ENCODE results near the gene POLDIP3.

The POLDIP3 gene

DNA sequence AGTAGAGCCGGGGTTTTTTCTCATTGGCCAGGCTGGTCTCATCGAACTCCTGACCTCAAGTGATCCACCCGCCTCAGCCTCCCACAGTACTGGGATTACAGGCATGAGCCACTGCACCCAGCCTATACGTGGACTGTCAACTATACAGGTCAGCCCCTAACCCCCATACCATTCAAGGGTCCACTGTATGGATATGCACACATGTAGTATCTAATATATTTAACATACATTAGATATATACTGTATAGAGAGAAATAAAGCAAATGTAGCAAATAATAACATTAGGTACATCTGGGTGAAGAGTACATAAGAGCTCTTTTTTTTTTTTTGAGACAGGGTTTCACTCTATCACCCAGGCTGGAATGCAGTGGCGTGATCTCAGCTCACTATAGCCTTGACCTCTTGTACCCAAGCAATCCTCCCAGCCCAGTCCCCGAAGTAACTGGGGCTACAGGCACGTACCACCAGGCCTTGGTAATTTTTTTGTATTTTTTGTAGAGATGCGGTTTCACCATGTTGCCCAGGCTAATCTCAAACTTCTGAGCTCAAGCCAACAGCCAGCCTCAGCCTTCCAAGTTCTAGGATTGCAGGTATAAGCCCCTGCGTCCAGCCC is 27.2 kb upstream of the POLDIP3 start:
- no peak for DNase-seq (ENCODE audit: low spot score)

DNA sequence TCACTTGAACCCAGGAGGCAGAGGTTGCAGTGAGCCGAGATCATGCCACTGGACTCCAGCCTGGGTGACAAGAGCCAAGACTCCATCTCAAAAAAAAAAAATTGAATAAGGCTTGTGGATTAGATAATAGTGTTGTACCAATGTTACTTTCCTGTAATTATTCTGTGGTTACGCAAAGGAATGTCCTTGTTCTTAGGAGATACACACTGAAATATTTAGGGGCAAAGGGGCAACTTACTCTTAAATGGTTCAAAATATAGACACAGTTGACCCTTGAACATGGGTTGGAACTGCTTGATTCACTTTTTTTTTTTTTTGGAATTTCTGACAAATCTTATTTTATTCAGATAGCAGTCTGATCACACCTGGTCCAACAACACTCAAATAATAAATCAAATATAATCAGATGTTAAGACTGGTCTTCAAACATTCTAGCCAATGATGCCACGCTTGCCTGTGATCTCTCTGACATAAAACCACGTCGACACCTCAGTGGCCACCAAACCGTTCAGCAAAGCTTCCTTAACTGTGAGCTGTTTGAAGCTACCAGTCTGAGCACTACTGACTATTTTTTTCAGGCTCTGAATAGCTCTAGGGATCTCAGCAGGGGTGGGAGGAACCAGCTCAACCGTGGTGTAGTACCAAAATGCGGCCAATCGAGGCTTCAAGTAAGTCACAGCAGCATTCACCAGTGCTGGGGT is 25.0 kb upstream of the POLDIP3 start:
- no peak for DNase-seq (ENCODE audit: low spot score)

DNA sequence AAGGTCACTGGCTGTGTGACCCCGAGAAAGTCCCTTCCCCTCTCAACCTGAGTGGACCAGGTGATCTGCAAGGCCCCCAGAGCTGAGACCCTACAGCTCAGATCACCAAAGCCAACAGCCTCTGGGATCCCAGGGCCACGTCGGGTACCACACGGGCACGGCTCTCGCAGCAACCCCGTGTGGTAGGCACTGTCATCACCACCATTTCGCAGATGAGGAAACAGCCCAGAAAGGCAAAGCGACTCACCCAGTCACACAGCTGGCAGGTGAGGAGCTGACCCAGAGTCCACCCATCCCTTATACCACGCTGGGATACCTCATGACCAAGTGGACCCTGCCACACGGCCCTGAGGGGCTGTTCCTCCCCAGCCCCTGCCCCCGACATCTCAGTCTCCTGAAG is 22.9 kb upstream of the POLDIP3 start:
- DNase-seq (ENCODE audit: low spot score), result no peak

DNA sequence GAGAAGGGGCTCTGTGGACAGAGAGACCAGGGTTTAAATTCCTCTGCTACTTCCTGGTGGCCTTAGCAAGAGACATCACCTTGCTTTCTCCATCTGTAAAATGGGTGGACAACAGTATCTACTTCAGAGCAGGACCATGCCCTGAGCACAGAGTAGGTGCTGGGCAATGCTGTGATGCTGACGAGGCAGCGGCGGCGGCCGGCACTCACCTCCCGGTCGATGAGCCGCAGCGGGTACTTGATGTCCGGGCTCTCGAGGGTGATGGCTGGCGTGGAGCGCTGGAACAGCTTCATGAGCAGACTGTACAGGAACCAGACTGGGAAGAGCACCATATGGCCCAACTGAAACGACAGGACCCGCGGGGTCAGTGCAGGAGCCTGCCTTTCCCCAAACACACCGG is 21.8 kb upstream of the POLDIP3 start:
- no peak for DNase-seq (ENCODE audit: low spot score)

DNA sequence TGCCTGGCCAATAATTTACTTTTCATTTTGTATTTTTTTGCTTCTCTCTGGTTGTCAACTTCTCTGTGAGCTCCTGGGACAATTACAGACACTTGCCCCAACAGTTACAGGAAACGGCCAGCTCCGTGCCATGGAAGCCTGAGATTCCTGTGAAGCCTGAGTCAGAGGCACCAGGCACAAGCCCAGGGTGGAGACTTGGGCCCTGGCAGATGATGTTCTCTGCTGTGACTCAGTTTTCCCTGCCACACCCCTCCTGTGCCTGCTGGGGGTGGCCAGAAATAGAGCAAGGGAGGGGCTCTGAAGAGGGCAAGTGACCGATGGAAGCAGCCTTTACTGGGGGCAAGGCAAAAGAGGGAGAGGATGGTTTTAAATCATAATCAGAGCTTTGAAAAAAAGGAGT is 20.8 kb upstream of the POLDIP3 start:
- DNase-seq (ENCODE audit: low spot score), result no peak

DNA sequence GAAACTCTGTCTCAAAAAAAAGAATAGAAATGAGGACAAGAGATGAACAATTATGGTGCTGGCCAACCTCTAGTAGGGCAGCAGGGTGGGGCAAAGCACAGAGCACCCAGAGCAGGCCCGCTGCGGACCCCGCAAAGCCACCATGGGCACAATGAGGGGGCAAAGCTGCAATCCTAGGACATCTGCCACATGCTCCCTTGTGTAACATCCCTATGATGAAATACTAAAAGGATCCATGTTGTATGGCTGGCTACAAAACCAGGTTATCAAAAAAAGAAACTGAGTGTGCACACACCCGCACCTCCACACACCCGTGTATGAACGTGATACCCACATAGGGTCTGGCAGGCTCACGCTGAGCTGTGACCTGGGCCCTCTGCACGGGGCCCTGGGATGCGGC is 18.3 kb upstream of the POLDIP3 start:
- DNase-seq (ENCODE audit: low spot score), result no peak

DNA sequence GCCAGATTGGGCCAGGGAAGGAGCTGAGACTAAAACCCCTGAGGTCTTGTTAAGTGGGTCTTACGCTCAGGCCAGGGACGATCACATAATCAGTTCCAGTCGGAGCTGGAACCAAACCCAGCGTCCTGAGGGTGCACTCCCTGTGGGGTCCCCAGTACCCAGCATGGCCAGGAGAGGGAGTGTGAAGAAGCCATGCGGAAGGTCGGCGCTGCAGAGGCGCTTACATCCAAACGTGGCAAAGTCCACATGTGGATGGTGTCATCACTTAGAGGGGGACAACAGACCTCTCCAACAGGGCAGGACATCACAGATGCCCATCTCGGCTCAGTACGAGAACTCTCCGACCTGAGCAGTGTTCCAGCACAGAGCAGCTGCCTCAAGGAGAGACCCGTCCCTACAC is 17.4 kb upstream of the POLDIP3 start:
- DNase-seq (ENCODE audit: low spot score), result no peak

DNA sequence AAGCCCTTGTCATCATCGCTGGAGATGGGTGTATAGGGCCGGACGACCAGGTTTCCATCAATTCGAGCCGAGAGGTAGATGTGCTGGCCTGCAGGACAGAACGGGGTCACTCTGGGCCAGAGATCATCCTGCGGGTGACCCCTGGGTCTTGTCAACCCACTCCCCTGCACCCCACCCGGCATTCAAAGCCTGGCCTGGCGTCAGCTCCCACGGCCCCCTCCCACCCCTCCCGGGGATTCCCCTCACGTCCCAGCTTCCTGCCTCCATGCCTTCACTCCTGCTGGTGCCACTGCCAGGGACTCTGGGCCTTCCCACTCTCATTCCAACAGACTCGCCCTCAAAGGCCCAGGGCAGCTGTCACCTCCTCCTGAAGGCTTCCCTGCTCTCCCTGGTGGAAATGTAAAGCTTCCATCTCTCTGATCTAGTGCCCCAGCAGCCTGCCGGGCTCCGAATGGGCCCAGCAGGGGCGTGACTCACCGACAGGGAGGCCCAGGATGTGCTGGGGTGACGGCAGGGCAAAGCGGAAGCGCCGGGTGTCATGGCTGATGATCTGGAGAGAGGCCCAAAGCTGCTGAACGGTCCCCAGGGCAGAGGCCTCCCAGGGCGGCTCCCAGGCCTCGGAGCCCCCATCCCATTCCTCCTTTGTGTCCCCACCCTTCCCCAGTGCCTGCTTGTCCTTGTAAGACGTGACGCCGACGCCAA is 16.4 kb upstream of the POLDIP3 start:
- DNase-seq (ENCODE audit: low spot score), result no peak

DNA sequence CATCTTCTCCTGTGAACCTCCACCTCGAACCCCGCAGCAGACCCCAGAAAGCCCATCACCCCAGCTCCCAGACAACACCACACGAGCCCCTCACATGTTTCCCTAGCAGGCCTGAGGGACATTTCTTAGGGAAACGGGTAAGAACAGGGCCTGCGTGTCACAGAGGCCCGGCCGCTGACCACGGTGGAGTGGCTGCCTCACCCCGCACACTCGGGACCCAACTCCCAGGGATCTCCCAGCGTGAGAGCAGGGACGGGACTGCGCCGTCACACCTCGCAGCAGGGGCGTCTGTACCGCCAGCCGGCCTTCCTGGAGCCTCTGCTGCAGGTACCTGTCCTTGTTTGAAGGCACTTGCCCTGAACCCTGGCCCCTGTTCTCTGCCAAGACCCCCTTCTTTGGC is 15.5 kb upstream of the POLDIP3 start:
- no peak for DNase-seq (ENCODE audit: low spot score)

DNA sequence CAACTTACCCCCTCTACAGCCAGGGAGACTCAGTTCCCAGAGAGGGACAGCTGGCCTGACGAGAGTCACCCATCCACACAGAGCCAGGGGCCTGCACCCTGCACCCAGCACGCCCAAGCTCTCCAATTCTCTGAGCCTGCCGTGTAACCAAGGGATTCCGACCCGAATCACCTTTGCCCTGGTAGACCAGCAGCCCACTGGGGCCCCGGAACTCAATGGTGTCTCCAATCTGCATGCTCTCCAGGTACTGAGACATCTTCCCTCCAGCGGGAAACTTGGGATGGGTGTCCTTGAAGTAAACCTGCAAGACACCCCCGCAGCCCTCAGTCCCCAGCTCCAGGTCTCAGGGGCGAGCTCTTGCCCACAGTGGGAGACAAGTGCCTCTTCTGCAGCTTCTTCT is 13.3 kb upstream of the POLDIP3 start:
- DNase-seq (ENCODE audit: low spot score), result no peak

DNA sequence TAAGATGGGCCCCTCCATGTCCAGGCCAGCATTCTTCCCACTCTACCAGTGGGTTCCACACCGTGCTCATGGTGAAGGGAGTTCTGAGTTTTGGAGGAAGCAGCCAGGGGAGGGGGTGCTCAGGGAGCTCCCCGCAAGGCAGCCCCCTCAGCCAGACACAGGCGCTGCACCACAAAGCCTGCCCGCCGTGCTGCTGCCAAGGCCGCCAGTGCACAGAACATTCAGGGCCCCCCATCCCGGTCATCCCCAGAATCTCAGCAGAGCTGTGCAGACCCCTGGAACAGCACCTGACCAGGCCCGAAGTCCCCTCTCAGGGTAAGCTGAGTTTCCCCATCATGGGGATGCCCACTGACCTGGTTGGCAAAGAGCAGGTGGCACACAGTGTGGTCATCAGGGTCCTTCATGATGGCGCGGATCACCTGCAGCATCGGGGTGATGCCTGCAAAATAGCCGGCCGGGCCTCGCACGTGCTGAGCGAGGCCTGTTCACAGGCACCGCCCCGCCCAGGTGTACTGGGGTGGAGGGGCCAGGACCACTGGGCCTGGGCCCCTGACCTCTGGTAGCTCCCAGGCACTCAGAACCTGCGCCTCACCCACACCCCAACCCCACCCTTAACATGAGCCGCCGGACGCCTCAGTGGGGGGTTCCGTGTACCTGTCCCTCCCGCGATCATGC is 12.4 kb upstream of the POLDIP3 start:
- DNase-seq (ENCODE audit: low spot score), result no peak

DNA sequence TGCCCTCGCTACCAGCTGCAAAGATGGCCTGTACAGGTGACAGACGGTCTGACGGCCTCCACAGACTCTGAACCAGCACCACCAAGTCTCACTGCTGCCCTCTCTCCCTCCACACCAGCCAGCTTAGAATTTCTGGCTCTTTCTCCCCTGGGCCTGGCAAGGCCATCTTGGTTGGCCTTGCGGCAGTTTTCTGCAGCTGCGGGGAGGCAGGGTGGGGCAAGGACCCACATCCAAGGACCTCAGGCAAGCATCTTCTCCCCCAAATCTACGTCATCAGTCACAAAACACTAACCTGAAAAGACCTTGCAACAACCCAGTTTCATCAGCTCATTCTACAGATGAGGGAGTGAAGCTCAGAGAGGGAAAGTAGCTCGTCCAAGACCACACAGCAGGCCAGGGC is 11.7 kb upstream of the POLDIP3 start:
- no peak for DNase-seq (ENCODE audit: low spot score)

DNA sequence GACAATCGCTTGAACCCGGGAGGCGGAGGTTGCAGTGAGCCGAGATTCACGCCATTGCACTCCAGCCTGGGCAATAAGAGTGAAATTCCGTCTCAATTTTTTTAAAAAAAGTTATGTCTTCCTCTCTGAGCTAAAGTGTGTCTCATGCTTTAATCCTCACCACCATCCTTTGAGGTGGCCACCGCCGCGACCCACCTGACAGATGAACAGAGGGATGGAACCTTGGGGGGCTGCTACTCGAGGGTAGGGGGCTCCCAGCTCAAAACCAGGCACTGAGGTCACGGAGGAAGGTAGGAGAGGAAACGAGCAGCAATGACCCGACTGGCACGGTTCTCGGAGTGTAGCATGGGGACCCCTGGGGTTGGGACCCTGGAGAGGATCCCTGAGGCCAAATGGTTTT is 10.7 kb upstream of the POLDIP3 start:
- no peak for DNase-seq (ENCODE audit: low spot score)

DNA sequence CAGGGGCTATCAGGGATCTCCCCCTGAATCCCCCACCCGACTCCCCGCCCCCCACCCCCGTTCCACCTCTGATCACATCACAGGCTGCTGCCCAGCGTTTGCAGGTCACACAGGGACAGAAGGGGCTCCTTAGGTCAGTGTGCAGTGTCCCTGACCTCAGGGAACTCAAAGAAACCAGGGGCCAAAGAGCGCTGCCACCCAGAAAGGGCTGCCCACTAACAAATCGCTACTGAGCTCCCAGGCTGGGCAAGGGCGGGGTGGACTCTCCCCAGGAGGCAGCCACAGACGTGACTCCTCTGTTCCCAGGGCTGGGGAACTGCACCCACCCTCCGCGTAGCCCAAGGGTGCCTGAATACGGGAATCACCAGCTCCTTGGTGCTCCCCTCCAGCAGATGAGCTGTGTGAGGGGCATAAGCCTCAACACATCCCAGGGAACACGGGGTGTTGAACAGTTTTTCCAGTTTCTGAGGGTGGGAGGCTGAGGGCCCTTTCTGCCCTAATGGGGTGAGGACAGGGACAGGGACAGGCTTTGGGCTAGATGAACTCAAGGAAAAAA is 9.9 kb upstream of the POLDIP3 start:
- no peak for DNase-seq (ENCODE audit: low spot score)

DNA sequence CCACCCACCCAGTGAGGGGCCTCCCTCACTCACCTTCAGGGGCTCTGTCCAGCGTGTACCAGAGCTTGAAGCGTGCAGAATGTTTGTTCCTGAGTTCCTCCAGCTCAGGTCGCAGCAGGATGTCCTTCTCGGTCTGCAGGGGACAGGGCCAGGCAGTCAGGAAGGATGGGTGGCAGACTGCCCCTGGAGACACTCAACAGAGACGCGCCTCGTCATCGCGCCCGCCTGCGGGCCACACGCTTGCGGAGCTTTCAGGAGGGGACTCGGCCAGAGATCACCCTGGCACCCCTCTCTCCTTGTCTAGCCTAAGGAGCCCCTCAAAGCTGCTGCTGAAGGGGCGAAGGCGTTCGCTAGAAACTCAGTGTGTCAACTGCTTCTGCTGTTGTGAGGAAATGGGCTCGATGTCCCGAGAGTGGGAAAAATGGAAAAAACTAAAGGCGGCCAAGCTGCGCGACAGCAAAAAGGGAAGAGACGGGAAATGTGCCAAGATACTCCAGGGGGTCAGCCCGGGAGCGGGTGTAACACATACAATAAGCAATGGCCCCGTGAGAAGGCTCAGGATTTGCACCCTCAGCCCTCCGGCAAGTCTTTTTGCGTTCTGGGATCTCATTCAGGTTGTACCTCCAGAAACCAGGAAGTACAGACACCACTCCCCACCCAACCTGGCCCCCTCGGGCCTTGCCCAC is 9.2 kb upstream of the POLDIP3 start:
- no peak for DNase-seq (ENCODE audit: low spot score)

DNA sequence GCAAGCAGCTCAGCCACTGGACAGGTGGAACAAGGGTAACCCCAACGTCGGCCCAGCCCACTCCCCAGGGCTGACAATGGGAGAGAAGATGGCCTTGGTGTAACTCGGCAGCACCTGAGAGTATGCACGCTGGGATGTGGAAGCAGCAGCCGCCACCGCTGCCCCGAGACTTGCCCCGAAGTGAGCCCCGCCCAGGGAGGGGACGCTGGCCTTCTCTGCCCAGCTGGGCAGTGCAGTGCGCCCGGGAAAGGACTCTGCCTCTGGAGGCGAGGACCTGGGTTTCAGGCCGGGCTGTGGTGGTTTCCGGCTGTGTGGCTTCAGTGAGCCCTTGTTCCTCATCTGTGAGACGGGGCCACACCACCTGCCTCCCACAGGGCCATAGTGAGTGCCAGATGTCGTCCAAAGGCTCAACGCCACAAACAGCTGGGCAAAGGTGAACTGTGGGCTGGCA is 8.6 kb upstream of the POLDIP3 start:
- DNase-seq (ENCODE audit: low spot score), result no peak

DNA sequence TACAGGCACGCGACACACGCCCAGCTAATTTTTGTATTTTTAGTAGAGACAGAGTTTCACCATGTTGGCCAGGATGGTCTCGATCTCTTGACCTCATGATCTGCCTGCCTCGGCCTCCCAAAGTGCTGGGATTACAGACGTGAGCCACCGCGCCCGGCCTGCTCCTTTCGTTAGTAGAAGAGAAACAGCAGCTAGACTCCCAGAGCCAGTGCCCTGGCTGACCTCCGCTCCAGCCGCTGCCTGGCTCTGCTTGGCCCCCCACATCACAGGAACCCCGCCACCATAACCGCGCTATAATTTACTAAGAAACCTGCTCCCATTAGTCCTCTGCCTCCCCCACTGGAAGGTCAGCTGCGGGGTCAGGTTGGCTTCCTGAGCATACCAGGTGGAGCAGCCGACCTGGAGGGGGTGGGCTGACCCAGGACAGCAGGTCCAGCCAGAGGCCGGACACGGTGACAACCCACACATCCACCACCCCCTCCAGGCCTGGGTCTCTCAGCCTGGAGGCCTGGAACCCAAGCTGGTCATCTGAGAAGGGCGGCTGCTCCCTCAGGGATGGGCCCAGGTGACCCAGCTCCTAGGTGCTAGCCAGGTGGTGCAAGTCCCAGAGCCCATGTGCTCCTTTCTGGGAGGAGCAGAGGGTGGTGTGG is 7.5 kb upstream of the POLDIP3 start:
- DNase-seq (ENCODE audit: low spot score), result no peak

DNA sequence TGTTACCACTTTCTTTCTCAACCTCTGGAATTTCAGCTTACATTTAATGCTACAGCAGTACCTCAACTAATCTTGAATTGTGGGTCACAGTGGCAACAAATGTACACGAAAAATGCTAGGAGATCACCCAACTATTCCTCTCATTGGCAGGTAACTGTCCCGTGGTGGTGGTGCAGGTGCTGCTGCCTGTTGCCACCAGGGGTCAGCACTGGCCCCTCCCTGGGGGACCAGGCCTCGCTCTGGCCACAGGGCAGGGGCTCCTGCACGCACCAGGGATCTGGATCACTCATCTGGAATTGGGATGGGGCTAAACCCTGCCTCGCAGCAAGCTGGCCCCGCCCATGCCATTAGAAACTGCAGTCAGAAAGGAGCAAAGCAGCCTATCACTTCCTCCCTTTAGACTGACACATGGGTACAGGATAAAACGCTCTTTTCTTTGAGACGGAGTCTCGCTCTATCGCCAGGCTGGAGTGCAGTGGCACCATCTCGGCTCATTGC is 6.9 kb upstream of the POLDIP3 start:
- DNase-seq (ENCODE audit: low spot score), result no peak

DNA sequence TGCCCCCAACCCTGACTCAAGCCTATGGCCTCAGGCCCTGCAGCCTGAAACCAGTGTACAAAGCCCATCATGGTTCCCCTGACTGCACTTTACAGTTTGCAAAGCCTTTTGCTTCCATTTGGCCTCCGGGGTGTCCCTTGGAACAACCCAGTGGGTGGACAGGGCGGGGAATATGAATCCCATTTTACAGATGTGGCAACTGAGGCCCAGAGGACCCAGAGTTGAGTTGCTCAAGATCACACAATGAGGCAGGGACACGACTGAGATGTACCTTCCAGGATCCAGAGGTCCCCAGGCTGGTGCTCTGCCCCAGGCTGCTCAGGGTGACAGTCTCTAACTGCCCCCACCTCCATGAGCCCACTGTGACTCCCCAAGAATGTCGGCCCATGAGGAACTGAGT is 5.4 kb upstream of the POLDIP3 start:
- DNase-seq (ENCODE audit: low spot score), result no peak

DNA sequence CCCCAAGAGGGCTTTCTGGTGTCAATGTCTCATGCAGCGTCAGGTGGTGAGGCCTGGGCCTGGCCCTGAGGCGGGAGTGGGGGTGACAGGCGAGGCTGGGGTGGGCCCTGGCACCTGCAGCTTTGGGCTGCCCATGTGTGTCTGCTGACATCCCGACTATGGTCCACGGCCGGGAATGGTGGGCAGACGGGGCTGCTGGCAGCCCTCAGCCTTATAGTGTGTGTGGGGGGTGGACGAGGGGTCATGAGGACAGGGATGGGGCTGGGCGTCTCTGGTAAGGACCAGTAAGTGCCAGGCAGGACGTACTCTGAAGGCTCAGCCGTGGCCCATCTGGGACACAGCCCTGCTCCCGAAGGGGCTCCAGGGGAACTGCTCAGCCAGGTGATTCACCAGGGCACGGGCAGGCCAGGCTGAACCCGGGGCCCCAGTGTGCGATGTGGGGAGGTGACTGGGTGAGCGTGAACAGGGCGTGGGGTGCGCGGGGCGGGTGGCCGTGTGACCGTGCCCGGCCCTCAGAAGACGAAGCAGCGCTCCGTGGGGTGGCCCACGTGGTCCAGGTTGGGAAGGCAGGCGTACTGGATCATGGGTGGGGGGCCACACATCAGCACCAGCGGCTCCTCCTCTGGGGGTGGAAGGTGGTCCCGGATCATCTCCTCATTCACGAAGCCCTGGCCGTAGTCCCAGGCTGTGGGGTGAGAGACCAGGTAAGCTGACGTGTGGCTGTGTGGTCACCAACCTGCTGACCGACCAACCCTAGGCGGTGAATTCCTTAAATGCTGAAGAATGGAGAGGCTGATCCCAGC is 4.8 kb upstream of the POLDIP3 start:
- no peak for DNase-seq (ENCODE audit: low spot score)
